SK-N-SH (cell line): ENCODE measurements around the gene FALEC. TPM values are rescaled to one million over a fixed set of nuclear protein-coding genes. Genes with fewer than 3 reads are reported as not detected.
A peak's percentile ranks its signal among the peaks of the same experiment; 100 is the strongest.

Experiments
- CTCF ChIA-PET: fragments of 300-600, 350-600 bp; formaldehyde crosslinking; extraction: SDS; loops from one replicate; lab custom pipeline; 2021; lab: Yijun Ruan, JAX
- POLR2A ChIA-PET: fragments of 350-600 bp; sonication (Branson Sonifier 250); formaldehyde crosslinking; extraction: SDS; loops from one replicate; lab custom pipeline; 2020; ENCODE audit warnings: antibody characterized with exemption, inconsistent platforms; lab: Yijun Ruan, JAX
- DNase-seq: peaks from one replicate; pipeline ENCODE4 v3.0.0; 2012
- H2AFZ ChIP-seq: fragments of 200-600 bp; sonication (generic); 2 replicates; pipeline ENCODE4 v1.8.1; 2016; ENCODE audit warnings: antibody characterized with exemption, mild to moderate bottlenecking, low read depth
- H3F3A ChIP-seq: fragments of 200-600 bp; sonication (generic); replicated peaks from 2 replicates; pipeline ENCODE3; 2016; ENCODE audit warnings: antibody characterized with exemption, mild to moderate bottlenecking; ENCODE audit not compliant: insufficient read depth
- H3K27ac ChIP-seq, 2 experiments: fragments of 200-500 bp in 1 of 2; fragments of 200-600 bp in 1 of 2; sonication (Bioruptor generic) in 1 of 2; sonication (generic), shearing (Covaris generic) in 1 of 2; 2 replicates each; pipeline versions ENCODE4 v1.5.1 to v1.6.1; 2014 to 2016; ENCODE audit warnings: low read depth in 2 of 2, inconsistent platforms in 1 of 2, low read length in 1 of 2, mild to moderate bottlenecking in 1 of 2, mixed read lengths in 1 of 2
- H3K27me3 ChIP-seq: fragments of 200-600 bp; sonication (generic), shearing (Covaris generic); 2 replicates; pipeline ENCODE4 v1.6.1; 2016; ENCODE audit warnings: mixed run types; ENCODE audit not compliant: insufficient read depth
- H3K36me3 ChIP-seq, 2 experiments: fragments of 200-500 bp in 1 of 2; fragments of 200-600 bp in 1 of 2; sonication (Bioruptor generic) in 1 of 2; sonication (generic) in 1 of 2; replicated peaks in 1 of 2; 2 replicates each; pipeline versions ENCODE3 to v1.5.1; 2014 to 2016; ENCODE audit warnings: low read length in 1 of 2, mild to moderate bottlenecking in 1 of 2; ENCODE audit not compliant: insufficient read depth in 2 of 2, control insufficient read depth in 1 of 2
- H3K4me1 ChIP-seq, 2 experiments: fragments of 200-500 bp in 1 of 2; fragments of 200-600 bp in 1 of 2; sonication (Bioruptor generic) in 1 of 2; sonication (generic), shearing (Covaris generic) in 1 of 2; 2 replicates each; pipeline versions ENCODE4 v1.5.1 to v1.6.1; 2014 to 2016; ENCODE audit warnings: low read depth in 1 of 2, low read length in 1 of 2, mixed run types in 1 of 2; ENCODE audit not compliant: insufficient read depth in 2 of 2, control insufficient read depth in 1 of 2
- H3K4me2 ChIP-seq: fragments of 200-600 bp; sonication (generic), shearing (Covaris generic); 2 replicates; pipeline ENCODE4 v1.6.1; 2017; ENCODE audit warnings: mixed run types
- H3K4me3 ChIP-seq, 2 experiments: fragments of 200-500 bp in 1 of 2; fragments of 200-600 bp in 1 of 2; sonication (Bioruptor generic) in 1 of 2; sonication (generic), shearing (Covaris generic) in 1 of 2; 2 replicates each; pipeline versions ENCODE4 v1.5.1 to v1.8.1; 2014 to 2016; ENCODE audit warnings: low read depth in 2 of 2, inconsistent platforms in 1 of 2, low read length in 1 of 2, mild to moderate bottlenecking in 1 of 2, mixed read lengths in 1 of 2, moderate library complexity in 1 of 2
- H3K79me2 ChIP-seq: fragments of 200-600 bp; sonication (generic); 2 replicates; pipeline ENCODE4 v1.8.1; 2017; ENCODE audit warnings: mild to moderate bottlenecking; ENCODE audit not compliant: insufficient read depth
- H3K9ac ChIP-seq: fragments of 200-600 bp; sonication (generic); 2 replicates; pipeline ENCODE4 v1.6.1; 2017; ENCODE audit warnings: mixed run types
- H3K9me2 ChIP-seq: fragments of 200-600 bp; sonication (generic); 2 replicates; pipeline ENCODE4 v1.6.1; 2017; ENCODE audit warnings: mixed run types
- H3K9me3 ChIP-seq: fragments of 200-600 bp; sonication (generic); 2 replicates; pipeline ENCODE4 v1.6.1; 2017; ENCODE audit warnings: mixed run types, mild to moderate bottlenecking, moderate library complexity
- H4K20me1 ChIP-seq: fragments of 200-600 bp; sonication (generic); 2 replicates; pipeline ENCODE4 v1.6.1; 2017; ENCODE audit warnings: mild to moderate bottlenecking, mixed run types; ENCODE audit not compliant: insufficient read depth
- CHD2 ChIP-seq: fragments of 150-350 bp; IDR thresholded peaks from 2 replicates; pipeline ENCODE4 v1.6.1; 2018; ENCODE audit warnings: low read length; ENCODE audit not compliant: partially characterized antibody
- CTCF ChIP-seq: fragments of 200-600 bp; sonication (generic); IDR thresholded peaks from 2 replicates; pipeline ENCODE4 v1.6.1; 2017; ENCODE audit warnings: antibody characterized with exemption, mild to moderate bottlenecking, moderate library complexity
- IRF3 ChIP-seq: fragments of 150-350 bp; IDR thresholded peaks from 2 replicates; pipeline ENCODE4 v1.6.1; 2016; ENCODE audit warnings: mild to moderate bottlenecking, low read depth, low read length
- MEF2A ChIP-seq: IDR thresholded peaks from 2 replicates; pipeline ENCODE4 v1.4.0; 2012; ENCODE audit warnings: low read depth, borderline replicate concordance
- MXI1 ChIP-seq: IDR thresholded peaks from 2 replicates; pipeline ENCODE4 v1.6.1; 2012; ENCODE audit warnings: mild to moderate bottlenecking, low read depth, low read length, improper control_type of control experiment
- NFIC ChIP-seq: IDR thresholded peaks from 2 replicates; pipeline ENCODE4 v1.4.0; 2012; ENCODE audit warnings: borderline replicate concordance
- NRF1 ChIP-seq: IDR thresholded peaks from 2 replicates; pipeline ENCODE4 v1.6.1; 2012; ENCODE audit warnings: low read depth, mild to moderate bottlenecking, low read length
- POLR2AphosphoS5 ChIP-seq: IDR thresholded peaks from 2 replicates; pipeline ENCODE4 v1.6.1; 2012; ENCODE audit warnings: low read depth, low read length
- RAD21 ChIP-seq: IDR thresholded peaks from 2 replicates; pipeline ENCODE4 v1.6.1; 2012; ENCODE audit warnings: mild to moderate bottlenecking, low read length
- REST ChIP-seq: IDR thresholded peaks from 2 replicates; pipeline ENCODE4 v1.6.1; 2012; ENCODE audit warnings: mild to moderate bottlenecking, low read depth, low read length, moderate library complexity
- SMC3 ChIP-seq: IDR thresholded peaks from 2 replicates; pipeline ENCODE4 v1.6.1; 2012; ENCODE audit warnings: low read depth, low read length, improper control_type of control experiment
- USF2 ChIP-seq: fragments of 150-350 bp; IDR thresholded peaks from 2 replicates; pipeline ENCODE4 v1.6.1; 2017; ENCODE audit warnings: antibody characterized with exemption, low read length, low read depth, borderline replicate concordance
- ZBTB33 ChIP-seq: IDR thresholded peaks from 2 replicates; pipeline ENCODE4 v1.4.0; 2012; ENCODE audit warnings: low read depth, borderline replicate concordance
- WGBS: methylation state at CpG from one replicate; pipeline ENCODE4 v1.1.6; 2017; ENCODE audit warnings: low lambda C conversion rate; 5-methylcytosine and 5-hydroxymethylcytosine counted together
- polyA plus RNA-seq, 3 experiments: library from polyadenylated mRNA; depleted of rRNA; stranded (reverse); fragments of >200 nt; gene quantifications; 2 replicates each; pipeline ENCODE4 v1.2.3, GENCODE V29; 2012

Gene FALEC
- polyA plus RNA-seq, 1 of the 3 experiments (the other 2 are of a cell fraction), result 0.72 TPM

- Histone ChIP-seq H3K36me3 (no peaks in the 10 kb centered on the region), H3K27me3 (no peaks in the 10 kb centered on the region), H2AFZ (no peak overlapping the region), H3F3A (peaks cover 35% of the 10 kb centered on the region), H3K4me3 (no peak overlapping the region), H3K4me2 (peak overlapping the region; percentile 81), H3K9me2 (no peaks in the 10 kb centered on the region), H3K27ac (peak overlapping the region in 1 of 2 experiments; percentile 100; a peak in 1 of 4 replicates), H3K9me3 (no peaks in the 10 kb centered on the region), H4K20me1 (peaks cover 6% of the 10 kb centered on the region; the same call in 1 of the 2 replicates), H3K4me1 (peaks cover 33 to 39% of the 10 kb centered on the region in 2 experiments), H3K79me2 (peaks cover 59% of the 10 kb centered on the region), H3K9ac (0 out of 2 replicates have a peak overlapping the region, but pooled peaks have one; percentile 89)
- ChIA-PET CTCF (interaction anchor here (0.7 to 6.2 kb wide), 40 partner anchors 10 to 436 kb away, joined by 3 to 142 read pairs (median 5); partner anchors contain the start of genes ADAMTSL4, CTSK, ENSA and FALEC), POLR2A (no interaction called here)
- WGBS, result 54% methylated on average over 6 of the region's 9 CpGs
- TF ChIP-seq RAD21, result peak; percentile 43
- peak; percentile 60 for TF ChIP-seq SMC3
- no peak; the same call in 1 of the 2 replicates for TF ChIP-seq POLR2AphosphoS5
- TF ChIP-seq MXI1, result no peak
- peak; percentile 86 for TF ChIP-seq CTCF
- DNase-seq, result peak; percentile 92
These were observed 44.5 kb downstream of the FALEC start for GRCh38 chr1:150560011-150560438.

- Histone ChIP-seq H3K4me2 (peak overlapping the region; percentile 81), H3K9ac (peak overlapping the region; percentile 89), H3K9me3 (no peaks in the 10 kb centered on the region), H3K27me3 (no peaks in the 10 kb centered on the region), H3K27ac (peak overlapping the region; percentile 99 to 100), H3K9me2 (no peaks in the 10 kb centered on the region), H3K4me3 (peak overlapping the region; percentile 56 to 69), H4K20me1 (peaks cover 6% of the 10 kb centered on the region; the same call in 1 of the 2 replicates), H3K36me3 (no peaks in the 10 kb centered on the region), H2AFZ (peak overlapping the region; percentile 44; the same call in 1 of the 2 replicates), H3K79me2 (peaks cover 66% of the 10 kb centered on the region), H3K4me1 (peaks cover 33 to 39% of the 10 kb centered on the region in 2 experiments), H3F3A (peaks cover 38% of the 10 kb centered on the region)
- ChIA-PET CTCF (interaction anchor here (0.5 to 6.2 kb wide), 54 partner anchors 11 to 600 kb away, joined by 3 to 142 read pairs (median 4); partner anchors contain the start of genes ADAMTSL4, CTSK, ENSA and FALEC), POLR2A (interaction anchor here (1.0 to 8.9 kb wide), 4 partner anchors 8 to 68 kb away, joined by 3 to 149 read pairs (median 4); partner anchors contain the start of genes ENSA and MCL1)
- peak; percentile 89 for DNase-seq
- 23% methylated on average over 16 of the region's 17 CpGs for WGBS
- no peak for TF ChIP-seq IRF3
- peak; percentile 63 for TF ChIP-seq SMC3
- no peak for TF ChIP-seq REST
- no peak for TF ChIP-seq ZBTB33
- TF ChIP-seq MEF2A, result no peak
- peak; percentile 79 for TF ChIP-seq RAD21
- no peak for TF ChIP-seq CHD2
- TF ChIP-seq NRF1, result peak; percentile 49; the same call in 1 of the 2 replicates
- TF ChIP-seq USF2, result no peak
- no peak for TF ChIP-seq POLR2AphosphoS5
- no peak; the same call in 1 of the 2 replicates for TF ChIP-seq MXI1
- TF ChIP-seq NFIC, result no peak
These were observed 45.2 kb downstream of the FALEC start for GRCh38 chr1:150560576-150561253.
